Measurements from ENCODE around the gene SDCCAG8. TPM values are rescaled to one million over a fixed set of nuclear protein-coding genes. Genes with fewer than 3 reads are reported as not detected.

SDCCAG8 gene
- total and polyA plus RNA-seq, 4 donors, result 25.4 to 96.7 (median 48.2) TPM

GRCh38 chr1:243415663-243416408 is 160.0 kb downstream of the SDCCAG8 start:
- Histone ChIP-seq H3K9ac (ENCODE audit: insufficient read depth in 1 of 2, low read length in 2 of 2) (no peak overlapping the region), H3K27me3 (ENCODE audit: control insufficient read depth in 3 of 3, insufficient read depth in 3 of 3, low read length in 2 of 3) (no peaks in the 10 kb centered on the region), H3K9me3 (ENCODE audit: control insufficient read depth in 4 of 4, insufficient read depth in 3 of 4, low read length in 3 of 4) (no peaks in the 10 kb centered on the region), H3K4me3 (no peak overlapping the region), H3K4me1 (ENCODE audit: control insufficient read depth in 5 of 5, insufficient read depth in 5 of 5, low read length in 5 of 5) (no peaks in the 10 kb centered on the region), H3K27ac (ENCODE audit: low read depth in 1 of 2, low read length in 1 of 2) (no peak overlapping the region), H3K36me3 (ENCODE audit: control insufficient read depth in 4 of 4, insufficient read depth in 4 of 4, low read length in 4 of 4) (peaks cover 0 to 13% (median 7%) of the 10 kb centered on the region in 4 donors)
- WGBS, 2 donors, result 92 to 93% methylated on average over 9 of the region's 9 CpGs
- DNase-seq, result no peak
- no peak for TF ChIP-seq CTCF (IDR thresholded peaks at IDR 0.05; ENCODE audit: control extremely low read depth, extremely low read depth)
- ATAC-seq (ENCODE audit: insufficient read depth, low FRiP score), result no peak

- Histone ChIP-seq H3K27ac (ENCODE audit: low read depth in 1 of 2, low read length in 1 of 2) (no peak overlapping the region), H3K4me3 (no peak overlapping the region), H3K4me1 (ENCODE audit: control insufficient read depth in 5 of 5, insufficient read depth in 5 of 5, low read length in 5 of 5) (no peaks in the 10 kb centered on the region), H3K27me3 (ENCODE audit: control insufficient read depth in 3 of 3, insufficient read depth in 3 of 3, low read length in 2 of 3) (no peaks in the 10 kb centered on the region), H3K9me3 (ENCODE audit: control insufficient read depth in 4 of 4, insufficient read depth in 3 of 4, low read length in 3 of 4) (no peaks in the 10 kb centered on the region), H3K36me3 (ENCODE audit: control insufficient read depth in 4 of 4, insufficient read depth in 4 of 4, low read length in 4 of 4) (peaks cover 0 to 13% (median 7%) of the 10 kb centered on the region in 4 donors), H3K9ac (ENCODE audit: insufficient read depth in 1 of 2, low read length in 2 of 2) (no peak overlapping the region)
- TF ChIP-seq CTCF (IDR thresholded peaks at IDR 0.05; ENCODE audit: control extremely low read depth, extremely low read depth), result no peak
- ATAC-seq (ENCODE audit: insufficient read depth, low FRiP score), result no peak
- DNase-seq, result no peak
Measured at GRCh38 chr1:243416495-243416894, 160.7 kb downstream of the SDCCAG8 start.

GRCh38 chr1:243420016-243420945 is 164.4 kb downstream of the SDCCAG8 start:
- H3K9me3 ChIP-seq (ENCODE audit: control insufficient read depth in 4 of 4, insufficient read depth in 3 of 4, low read length in 3 of 4), result no peaks in the 10 kb centered on the region
- 81 to 84% methylated on average over 7 of the region's 7 CpGs for WGBS, 2 donors
- H3K27me3 ChIP-seq (ENCODE audit: control insufficient read depth in 3 of 3, insufficient read depth in 3 of 3, low read length in 2 of 3), result no peaks in the 10 kb centered on the region
- H3K36me3 ChIP-seq (ENCODE audit: control insufficient read depth in 4 of 4, insufficient read depth in 4 of 4, low read length in 4 of 4), result peaks cover 0 to 13% (median 6%) of the 10 kb centered on the region in 4 donors
- H3K27ac ChIP-seq (ENCODE audit: low read depth in 1 of 2, low read length in 1 of 2), result no peak overlapping the region
- ATAC-seq (ENCODE audit: insufficient read depth, low FRiP score), result no peak
- no peak overlapping the region for H3K4me3 ChIP-seq
- no peak for DNase-seq
- H3K4me1 ChIP-seq (ENCODE audit: control insufficient read depth in 5 of 5, insufficient read depth in 5 of 5, low read length in 5 of 5), result no peaks in the 10 kb centered on the region
- no peak for TF ChIP-seq CTCF (IDR thresholded peaks at IDR 0.05; ENCODE audit: control extremely low read depth, extremely low read depth)
- no peak overlapping the region for H3K9ac ChIP-seq (ENCODE audit: insufficient read depth in 1 of 2, low read length in 2 of 2)
